NCI-H2227 treated with DMSO at 0.1 percent for 48 hours (cell line): ENCODE data around the gene AK4.
A peak's percentile ranks its signal among the peaks of the same experiment; 100 is the strongest.

Source experiments
- DNase-seq: peaks from one replicate; lab custom pipeline; 2025; lab: John Stamatoyannopoulos, UW

The AK4 gene

GRCh38 chr1:65250826-65251225 is 102.8 kb downstream of the AK4 start:
- no peak for DNase-seq

- no peak for DNase-seq
Measured at GRCh38 chr1:65253800-65254319, 105.9 kb downstream of the AK4 start.

GRCh38 chr1:65254320-65255034 is 106.5 kb downstream of the AK4 start:
- peak; percentile 55 for DNase-seq

GRCh38 chr1:65255035-65255655 is 107.1 kb downstream of the AK4 start:
- peak; percentile 59 for DNase-seq

- DNase-seq, result no peak
Measured at GRCh38 chr1:65255656-65256050, 107.7 kb downstream of the AK4 start.

- DNase-seq, result no peak
Measured at GRCh38 chr1:65256860-65257708, 109.1 kb downstream of the AK4 start.

GRCh38 chr1:65258106-65258505 is 110.1 kb downstream of the AK4 start:
- DNase-seq, result no peak

GRCh38 chr1:65259816-65260215 is 111.8 kb downstream of the AK4 start:
- DNase-seq, result no peak

- DNase-seq, result no peak
Measured at GRCh38 chr1:65260851-65261473, 113.0 kb downstream of the AK4 start.

GRCh38 chr1:65263286-65263685 is 115.3 kb downstream of the AK4 start:
- no peak for DNase-seq

- peak; percentile 96 for DNase-seq
Measured at GRCh38 chr1:65264197-65264929, 116.4 kb downstream of the AK4 start.

GRCh38 chr1:65265296-65265650 is 117.3 kb downstream of the AK4 start:
- no peak for DNase-seq

GRCh38 chr1:65265651-65266351 is 117.8 kb downstream of the AK4 start:
- peak; percentile 77 for DNase-seq

- no peak for DNase-seq
Measured at GRCh38 chr1:65266476-65266875, 118.5 kb downstream of the AK4 start.

GRCh38 chr1:65267271-65267670 is 119.3 kb downstream of the AK4 start:
- DNase-seq, result no peak

GRCh38 chr1:65267683-65268082 is 119.7 kb downstream of the AK4 start:
- peak; percentile 55 for DNase-seq

- no peak for DNase-seq
Measured at GRCh38 chr1:65269612-65270011, 121.6 kb downstream of the AK4 start.

GRCh38 chr1:65276197-65276939 is 128.4 kb downstream of the AK4 start:
- DNase-seq, result no peak

GRCh38 chr1:65277605-65278347 is 129.8 kb downstream of the AK4 start:
- no peak for DNase-seq
